OCI-LY1 (cell line): ENCODE data around the gene MARS1.
"Not testable (repeated sequence)": the region's sequence is repeated elsewhere in the genome, so short reads cannot be mapped to it uniquely, and the experiment has no call there.

Experiments used
- EZH2 ChIP-seq: fragments of 200-600 bp; sonication (generic), shearing (Covaris generic); IDR thresholded peaks from 2 replicates; pipeline ENCODE4 v1.8.0; 2017; ENCODE audit warnings: borderline replicate concordance, mixed run types, mild to moderate bottlenecking, antibody characterized with exemption, low read length, moderate library complexity, mixed read lengths
- TF ChIP-seq, protein P1 (sequence below): fragments of 200-600 bp; sonication (generic), shearing (Covaris generic); IDR thresholded peaks from 2 replicates; pipeline ENCODE4 v1.5.1; 2017; ENCODE audit warnings: mild to moderate bottlenecking, antibody characterized with exemption, low read length, moderate library complexity, mixed read lengths

DNA sequence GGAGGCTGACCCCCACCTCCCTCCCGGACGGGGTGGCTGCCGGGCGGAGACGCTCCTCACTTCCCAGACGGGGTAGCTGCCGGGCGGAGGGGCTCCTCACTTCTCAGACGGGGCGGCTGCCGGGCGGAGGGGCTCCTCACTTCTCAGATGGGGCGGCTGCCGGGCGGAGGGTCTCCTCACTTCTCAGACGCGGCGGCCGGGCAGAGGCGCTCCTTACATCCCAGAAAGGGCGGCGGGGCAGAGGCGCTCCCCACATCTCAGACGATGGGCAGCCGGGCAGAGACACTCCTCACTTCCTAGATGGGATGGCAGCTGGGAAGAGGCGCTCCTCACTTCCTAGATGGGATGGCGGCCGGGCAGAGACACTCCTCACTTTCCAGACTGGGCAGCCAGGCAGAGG lies 19.9 kb downstream of the MARS1 start:
- TF ChIP-seq, protein P1, sequence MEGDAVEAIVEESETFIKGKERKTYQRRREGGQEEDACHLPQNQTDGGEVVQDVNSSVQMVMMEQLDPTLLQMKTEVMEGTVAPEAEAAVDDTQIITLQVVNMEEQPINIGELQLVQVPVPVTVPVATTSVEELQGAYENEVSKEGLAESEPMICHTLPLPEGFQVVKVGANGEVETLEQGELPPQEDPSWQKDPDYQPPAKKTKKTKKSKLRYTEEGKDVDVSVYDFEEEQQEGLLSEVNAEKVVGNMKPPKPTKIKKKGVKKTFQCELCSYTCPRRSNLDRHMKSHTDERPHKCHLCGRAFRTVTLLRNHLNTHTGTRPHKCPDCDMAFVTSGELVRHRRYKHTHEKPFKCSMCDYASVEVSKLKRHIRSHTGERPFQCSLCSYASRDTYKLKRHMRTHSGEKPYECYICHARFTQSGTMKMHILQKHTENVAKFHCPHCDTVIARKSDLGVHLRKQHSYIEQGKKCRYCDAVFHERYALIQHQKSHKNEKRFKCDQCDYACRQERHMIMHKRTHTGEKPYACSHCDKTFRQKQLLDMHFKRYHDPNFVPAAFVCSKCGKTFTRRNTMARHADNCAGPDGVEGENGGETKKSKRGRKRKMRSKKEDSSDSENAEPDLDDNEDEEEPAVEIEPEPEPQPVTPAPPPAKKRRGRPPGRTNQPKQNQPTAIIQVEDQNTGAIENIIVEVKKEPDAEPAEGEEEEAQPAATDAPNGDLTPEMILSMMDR = not testable (repeated sequence)
- TF ChIP-seq EZH2 = not testable (repeated sequence)
